Thyroid gland (tissue), 4 donors: Measurements from ENCODE around the gene RUSF1. TPM values are rescaled to one million over a fixed set of nuclear protein-coding genes. Genes with fewer than 3 reads are reported as not detected.

ENCODE experiments used
- DNase-seq, 2 donors: peaks; one replicate each; pipeline ENCODE4 v3.0.0-alpha.2; 2019
- H3K27ac ChIP-seq, 3 donors: fragments of 200-600 bp; sonication (generic); 1 replicate in 2 of 3; 2 replicates in 1 of 3; pipeline ENCODE4 v1.5.1; 2016 to 2019; ENCODE audit warnings: mild to moderate bottlenecking in 1 of 3, moderate library complexity in 1 of 3
- H3K27me3 ChIP-seq: fragments of 200-600 bp; sonication (generic); one replicate; pipeline ENCODE4 v1.5.1; 2019
- H3K36me3 ChIP-seq, 2 donors: fragments of 200-600 bp; sonication (generic); one replicate each; pipeline ENCODE4 v1.5.1; 2016 to 2019
- H3K4me1 ChIP-seq, 2 donors: fragments of 200-600 bp; sonication (generic); one replicate each; pipeline ENCODE4 v1.5.1; 2017 to 2019
- H3K4me3 ChIP-seq, 3 donors: fragments of 200-600 bp; sonication (generic); replicated peaks in 1 of 3; 1 replicate in 2 of 3; 2 replicates in 1 of 3; pipeline ENCODE4 v1.5.1; 2016; ENCODE audit warnings: mild to moderate bottlenecking in 1 of 3
- H3K9me3 ChIP-seq: fragments of 200-600 bp; sonication (generic); one replicate; pipeline ENCODE4 v1.5.1; 2017
- CTCF ChIP-seq, 6 experiments: fragments of 200-600 bp in 3 of 6; fragments of 450-650 bp in 3 of 6; sonication (generic) in 3 of 6; IDR thresholded peaks; one replicate each; pipeline ENCODE4 v1.5.1; 2016 to 2019; ENCODE audit warnings: antibody characterized with exemption in 6 of 6, mild to moderate bottlenecking in 2 of 6, inconsistent platforms in 1 of 6, moderate library complexity in 1 of 6
- POLR2A ChIP-seq, 2 donors: fragments of 450-650 bp; IDR thresholded peaks; one replicate each; pipeline ENCODE4 v1.6.1; 2017; ENCODE audit warnings: antibody characterized with exemption in 2 of 2, mild to moderate bottlenecking in 2 of 2, moderate library complexity in 1 of 2
- whole genome bisulfite sequencing, 2 donors: methylation state at CpG; one replicate each; pipeline ENCODE4 v1.1.5; 2017; 5-methylcytosine and 5-hydroxymethylcytosine counted together
- intact Hi-C: fragments of 100-400 bp; cut with DNase I; formaldehyde crosslinking; loops from one replicate; pipeline ENCODE4 v1.15.1; 2023
- total RNA-seq, 4 donors: library from RNA; depleted of rRNA; stranded (reverse); fragments of >200 nt; gene quantifications; one replicate each; pipeline ENCODE4 v1.2.3, GENCODE V29; 2016

RUSF1 gene
- total RNA-seq, 4 donors from 2014 or later: 77.8 to 136 (median 129) TPM

DNA sequence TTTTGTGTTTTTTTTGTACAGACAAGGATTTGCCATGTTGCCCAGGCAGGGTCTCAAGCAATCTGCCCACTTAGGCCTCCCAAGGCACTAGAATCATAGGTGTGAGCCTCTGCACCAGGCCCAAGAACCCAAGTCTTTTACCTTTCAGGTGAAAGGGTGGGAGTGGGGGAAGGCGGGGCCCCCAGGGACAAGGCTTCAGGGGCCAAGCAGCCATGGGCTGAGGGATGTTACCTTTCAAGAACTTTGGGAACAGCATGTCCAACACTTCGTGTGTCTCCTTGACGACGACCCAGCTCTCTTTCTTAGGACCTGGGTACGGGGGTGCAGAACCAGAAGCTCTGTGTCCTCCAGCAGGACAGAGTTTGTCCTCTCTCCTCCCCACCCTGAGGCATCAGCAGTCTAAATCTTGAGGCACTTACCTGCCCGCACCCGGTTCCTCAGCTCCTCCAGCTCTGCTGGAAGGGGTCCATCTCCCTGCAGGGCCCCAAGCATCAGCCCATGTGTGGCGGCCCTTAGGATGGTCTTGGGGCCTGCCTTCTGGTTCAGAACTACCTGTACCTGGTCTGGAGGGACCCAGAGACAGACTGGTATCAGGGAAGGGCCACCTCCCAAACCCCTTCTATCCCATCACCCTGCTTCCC is 16.3 kb downstream of the RUSF1 start:
- intact Hi-C loops: no loop called here
- TF ChIP-seq POLR2A (IDR thresholded peaks at IDR 0.05): no peak
- TF ChIP-seq CTCF (IDR thresholded peaks at IDR 0.05): no peak
- H3K27me3 ChIP-seq: no peaks in the 10 kb centered on the region
- H3K36me3 ChIP-seq: peaks cover 28 to 32% of the 10 kb centered on the region in 2 donors
- no peak for DNase-seq
- no peak overlapping the region for H3K27ac ChIP-seq
- WGBS, 2 donors: 90 to 96% methylated on average over 8 of the region's 8 CpGs
- H3K9me3 ChIP-seq: no peaks in the 10 kb centered on the region
- H3K4me3 ChIP-seq: no peak overlapping the region
- peaks cover 12 to 14% of the 10 kb centered on the region in 2 donors for H3K4me1 ChIP-seq

DNA sequence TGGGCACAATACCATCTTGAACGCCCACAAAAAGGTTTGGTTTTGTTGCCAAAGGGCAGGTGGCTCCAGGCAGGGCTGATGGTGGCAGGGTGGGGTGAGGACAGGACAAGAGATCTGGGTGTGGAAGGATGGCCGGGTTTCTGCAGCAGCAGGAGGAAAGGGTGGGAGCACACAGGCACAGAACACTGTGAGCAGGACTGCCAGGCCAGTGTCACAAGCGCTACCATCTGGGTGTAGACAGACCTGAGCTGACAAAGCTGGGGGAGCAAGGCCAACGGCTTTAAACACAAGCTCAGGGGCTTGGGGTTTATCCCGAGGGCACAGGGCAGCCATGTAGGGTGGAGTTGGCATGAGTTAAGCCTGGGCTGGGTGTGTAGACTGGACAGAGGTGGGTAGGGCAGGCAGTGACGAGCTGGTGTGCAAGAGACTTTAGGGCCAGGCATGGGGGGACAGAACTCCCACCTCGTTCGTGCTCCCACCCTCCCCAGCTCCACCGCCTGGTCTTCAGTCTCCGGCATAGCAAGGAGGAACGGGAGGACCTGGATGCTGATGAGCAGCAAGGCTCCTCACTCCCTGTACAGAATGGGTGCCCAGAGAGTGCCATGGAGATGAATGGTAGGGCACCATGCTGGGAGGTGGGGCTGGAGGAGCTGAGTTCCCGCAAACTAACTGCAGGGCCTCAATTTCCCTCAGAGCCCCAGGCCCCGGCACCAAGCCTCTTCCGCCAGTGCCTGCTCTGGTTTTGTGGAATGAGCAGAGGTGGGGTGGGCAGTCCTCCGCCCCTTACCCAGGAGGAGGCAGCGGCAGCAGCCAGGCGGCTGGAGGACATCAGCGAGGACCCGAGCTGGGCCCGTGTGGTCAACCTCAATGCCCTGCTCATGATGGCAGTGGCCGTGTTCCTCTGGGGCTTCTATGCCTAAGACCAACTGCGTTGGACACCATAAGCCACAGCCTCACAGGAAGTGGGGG is 18.3 kb downstream of the RUSF1 start:
- H3K4me3 ChIP-seq: no peak overlapping the region
- H3K36me3 ChIP-seq: peaks cover 16 to 19% of the 10 kb centered on the region in 2 donors
- 90 to 94% methylated on average over 18 to 21 of the region's 22 CpGs for WGBS, 2 donors
- TF ChIP-seq CTCF (IDR thresholded peaks at IDR 0.05) (no peak), POLR2A (IDR thresholded peaks at IDR 0.05) (no peak)
- DNase-seq: no peak
- peaks cover 12 to 15% of the 10 kb centered on the region in 2 donors for H3K4me1 ChIP-seq
- no peaks in the 10 kb centered on the region for H3K27me3 ChIP-seq
- H3K9me3 ChIP-seq: no peaks in the 10 kb centered on the region
- intact Hi-C loops: no loop called here
- no peak overlapping the region for H3K27ac ChIP-seq

DNA sequence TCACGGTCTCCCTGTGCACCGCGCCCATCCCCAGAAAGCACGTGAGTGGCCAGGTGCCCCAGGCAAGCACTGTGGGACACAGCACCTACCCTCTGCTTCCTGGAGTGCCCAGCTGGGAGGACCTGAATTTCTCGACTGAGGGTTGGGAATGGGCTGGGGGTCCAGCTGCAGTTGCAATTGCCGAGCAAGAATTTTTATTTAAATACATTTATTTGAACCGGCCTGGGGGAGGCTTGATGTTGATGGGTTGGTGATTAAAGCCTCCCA is 19.0 kb downstream of the RUSF1 start:
- no peaks in the 10 kb centered on the region for H3K9me3 ChIP-seq
- intact Hi-C loops: no loop called here
- 82 to 84% methylated on average over 7 of the region's 7 CpGs for WGBS, 2 donors
- peaks cover 16 to 19% of the 10 kb centered on the region in 2 donors for H3K36me3 ChIP-seq
- TF ChIP-seq CTCF (IDR thresholded peaks at IDR 0.05): no peak
- TF ChIP-seq POLR2A (IDR thresholded peaks at IDR 0.05): no peak
- peaks cover 12 to 20% of the 10 kb centered on the region in 2 donors for H3K4me1 ChIP-seq
- H3K4me3 ChIP-seq: no peak overlapping the region
- H3K27me3 ChIP-seq: no peaks in the 10 kb centered on the region
- H3K27ac ChIP-seq: no peak overlapping the region
- DNase-seq: no peak

- no peak overlapping the region for H3K27ac ChIP-seq
- peaks cover 12 to 20% of the 10 kb centered on the region in 2 donors for H3K4me1 ChIP-seq
- peaks cover 13 to 19% of the 10 kb centered on the region in 2 donors for H3K36me3 ChIP-seq
- H3K27me3 ChIP-seq: no peaks in the 10 kb centered on the region
- WGBS, 2 donors: 60 to 97% methylated on average over 5 to 27 of the region's 77 CpGs
- peak in 1 of 2 donors; percentile 18 for DNase-seq
- no peak for TF ChIP-seq CTCF (IDR thresholded peaks at IDR 0.05)
- TF ChIP-seq POLR2A (IDR thresholded peaks at IDR 0.05): peak in 1 of 2 donors; percentile 2
- H3K4me3 ChIP-seq: peak overlapping the region in 2 of 3 donors; percentile 22 to 51
- intact Hi-C loops: no loop called here
- no peaks in the 10 kb centered on the region for H3K9me3 ChIP-seq
Observed at GRCh38 chr16:31488468-31489297, 19.5 kb downstream of the RUSF1 start.
